ENCODE measurements around the gene AIFM3. TPM values are rescaled to one million over a fixed set of nuclear protein-coding genes. Genes with fewer than 3 reads are reported as not detected.

Gene AIFM3
- total and polyA plus RNA-seq, 2 of the 13 experiments (the other 11 are each of a cell fraction or from before 2014, with no cell fraction given) = 9.0 to 15.3 TPM

DNA sequence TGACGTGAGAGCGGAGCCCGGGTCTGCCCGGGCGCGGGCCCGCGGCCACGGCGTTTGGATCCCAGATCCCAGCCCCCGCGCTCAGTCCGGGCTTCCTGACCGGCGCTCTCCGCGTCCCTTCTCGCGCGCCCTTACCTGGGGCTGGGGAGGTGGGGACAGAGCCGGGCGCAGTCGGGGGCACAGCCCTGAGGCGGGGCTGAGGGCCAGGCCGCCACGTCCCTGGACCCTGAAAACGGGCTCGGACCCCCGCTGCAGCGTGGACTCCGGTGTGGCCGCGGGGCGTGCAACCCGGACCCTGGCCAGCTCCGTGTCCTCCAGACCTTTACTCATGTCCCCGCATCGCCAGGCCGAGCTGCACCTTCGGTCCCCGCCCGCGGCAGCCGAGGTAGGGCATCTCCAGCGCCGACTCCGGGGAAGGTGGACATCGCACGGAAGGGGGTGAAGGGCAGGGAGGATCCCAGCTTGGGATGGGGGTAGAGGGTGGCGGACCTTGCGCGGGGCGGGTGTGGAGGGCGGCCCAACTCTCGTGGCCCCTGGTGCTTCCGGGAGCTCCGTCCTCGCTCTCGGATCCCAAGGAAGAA lies 9.9 kb upstream of the AIFM3 start (continued):
- TF ChIP-seq ZNF75D (CRISPR knock-in tag; IDR thresholded peaks at IDR 0.05; ENCODE audit: borderline replicate concordance) (no peak), KDM3A (CRISPR knock-in tag; IDR thresholded peaks at IDR 0.05; ENCODE audit: low read depth) (0 out of 2 replicates have a peak, but pooled peaks have one; percentile 21), ZSCAN21 (CRISPR knock-in tag; IDR thresholded peaks at IDR 0.05; ENCODE audit: borderline replicate concordance) (peak; percentile 66; the same call in 1 of the 2 replicates), ZNF740 (CRISPR knock-in tag; IDR thresholded peaks at IDR 0.05) (no peak), HINFP (CRISPR knock-in tag; IDR thresholded peaks at IDR 0.05; ENCODE audit: low read depth) (peak; percentile 66; the same call in 1 of the 2 replicates), ZNF672 (CRISPR knock-in tag; IDR thresholded peaks at IDR 0.05) (no peak), ZFP90 (CRISPR knock-in tag; IDR thresholded peaks at IDR 0.05; ENCODE audit: borderline replicate concordance) (peak; percentile 7; the same call in 1 of the 2 replicates), ZNF451 (CRISPR knock-in tag; IDR thresholded peaks at IDR 0.05) (no peak), ZNF20 (CRISPR knock-in tag; IDR thresholded peaks at IDR 0.05) (no peak), HNRNPL (IDR thresholded peaks at IDR 0.05; ENCODE audit: low read depth, low read length) (peak; percentile 35; the same call in 1 of the 2 replicates), PAXIP1 (CRISPR knock-in tag; conservative IDR thresholded peaks at IDR 0.05) (peak; percentile 37), ZNF605 (CRISPR knock-in tag; IDR thresholded peaks at IDR 0.05) (peak; percentile 50; the same call in 1 of the 2 replicates), ZFX (CRISPR knock-in tag; IDR thresholded peaks at IDR 0.05; ENCODE audit: low read depth) (peak; percentile 76), NFIC (IDR thresholded peaks at IDR 0.05; ENCODE audit: low read length) (no peak), ZFYVE20 (CRISPR knock-in tag; IDR thresholded peaks at IDR 0.05; ENCODE audit: borderline replicate concordance, low read depth) (0 out of 2 replicates have a peak, but pooled peaks have one; percentile 76), ZNF256 (CRISPR knock-in tag; conservative IDR thresholded peaks at IDR 0.05) (no peak)
- TF ChIP-seq, protein P1, sequence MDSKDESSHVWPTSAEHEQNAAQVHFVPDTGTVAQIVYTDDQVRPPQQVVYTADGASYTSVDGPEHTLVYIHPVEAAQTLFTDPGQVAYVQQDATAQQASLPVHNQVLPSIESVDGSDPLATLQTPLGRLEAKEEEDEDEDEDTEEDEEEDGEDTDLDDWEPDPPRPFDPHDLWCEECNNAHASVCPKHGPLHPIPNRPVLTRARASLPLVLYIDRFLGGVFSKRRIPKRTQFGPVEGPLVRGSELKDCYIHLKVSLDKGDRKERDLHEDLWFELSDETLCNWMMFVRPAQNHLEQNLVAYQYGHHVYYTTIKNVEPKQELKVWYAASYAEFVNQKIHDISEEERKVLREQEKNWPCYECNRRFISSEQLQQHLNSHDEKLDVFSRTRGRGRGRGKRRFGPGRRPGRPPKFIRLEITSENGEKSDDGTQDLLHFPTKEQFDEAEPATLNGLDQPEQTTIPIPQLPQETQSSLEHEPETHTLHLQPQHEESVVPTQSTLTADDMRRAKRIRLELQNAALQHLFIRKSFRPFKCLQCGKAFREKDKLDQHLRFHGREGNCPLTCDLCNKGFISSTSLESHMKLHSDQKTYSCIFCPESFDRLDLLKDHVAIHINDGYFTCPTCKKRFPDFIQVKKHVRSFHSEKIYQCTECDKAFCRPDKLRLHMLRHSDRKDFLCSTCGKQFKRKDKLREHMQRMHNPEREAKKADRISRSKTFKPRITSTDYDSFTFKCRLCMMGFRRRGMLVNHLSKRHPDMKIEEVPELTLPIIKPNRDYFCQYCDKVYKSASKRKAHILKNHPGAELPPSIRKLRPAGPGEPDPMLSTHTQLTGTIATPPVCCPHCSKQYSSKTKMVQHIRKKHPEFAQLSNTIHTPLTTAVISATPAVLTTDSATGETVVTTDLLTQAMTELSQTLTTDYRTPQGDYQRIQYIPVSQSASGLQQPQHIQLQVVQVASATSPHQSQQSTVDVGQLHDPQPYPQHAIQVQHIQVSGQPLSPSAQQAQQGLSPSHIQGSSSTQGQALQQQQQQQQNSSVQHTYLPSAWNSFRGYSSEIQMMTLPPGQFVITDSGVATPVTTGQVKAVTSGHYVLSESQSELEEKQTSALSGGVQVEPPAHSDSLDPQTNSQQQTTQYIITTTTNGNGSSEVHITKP (CRISPR knock-in tag; IDR thresholded peaks at IDR 0.05; ENCODE audit: low read depth) = no peak
- TF ChIP-seq, protein P2, sequence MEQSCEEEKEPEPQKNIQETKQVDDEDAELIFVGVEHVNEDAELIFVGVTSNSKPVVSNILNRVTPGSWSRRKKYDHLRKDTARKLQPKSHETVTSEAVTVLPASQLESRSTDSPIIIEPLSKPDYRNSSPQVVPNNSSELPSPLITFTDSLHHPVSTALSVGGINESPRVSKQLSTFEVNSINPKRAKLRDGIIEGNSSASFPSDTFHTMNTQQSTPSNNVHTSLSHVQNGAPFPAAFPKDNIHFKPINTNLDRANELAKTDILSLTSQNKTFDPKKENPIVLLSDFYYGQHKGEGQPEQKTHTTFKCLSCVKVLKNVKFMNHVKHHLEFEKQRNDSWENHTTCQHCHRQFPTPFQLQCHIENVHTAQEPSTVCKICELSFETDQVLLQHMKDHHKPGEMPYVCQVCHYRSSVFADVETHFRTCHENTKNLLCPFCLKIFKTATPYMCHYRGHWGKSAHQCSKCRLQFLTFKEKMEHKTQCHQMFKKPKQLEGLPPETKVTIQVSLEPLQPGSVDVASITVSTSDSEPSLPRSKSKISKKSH (CRISPR knock-in tag; IDR thresholded peaks at IDR 0.05; ENCODE audit: borderline replicate concordance) = no peak
